Measurements from ENCODE around the gene CTSC.
"Not testable (repeated sequence)": the region's sequence is repeated elsewhere in the genome, so short reads cannot be mapped to it uniquely, and the experiment has no call there.

CTSC gene

GRCh38 chr11:88348870-88349269, 11.3 kb upstream of the CTSC start:
- no peak for DNase-seq

- DNase-seq = no peak
Observed at GRCh38 chr11:88345949-88346348, 8.4 kb upstream of the CTSC start.

- no peak for DNase-seq
Observed at GRCh38 chr11:88345408-88345807, 7.9 kb upstream of the CTSC start.

GRCh38 chr11:88344869-88345268, 7.3 kb upstream of the CTSC start:
- no peak for DNase-seq

DNA sequence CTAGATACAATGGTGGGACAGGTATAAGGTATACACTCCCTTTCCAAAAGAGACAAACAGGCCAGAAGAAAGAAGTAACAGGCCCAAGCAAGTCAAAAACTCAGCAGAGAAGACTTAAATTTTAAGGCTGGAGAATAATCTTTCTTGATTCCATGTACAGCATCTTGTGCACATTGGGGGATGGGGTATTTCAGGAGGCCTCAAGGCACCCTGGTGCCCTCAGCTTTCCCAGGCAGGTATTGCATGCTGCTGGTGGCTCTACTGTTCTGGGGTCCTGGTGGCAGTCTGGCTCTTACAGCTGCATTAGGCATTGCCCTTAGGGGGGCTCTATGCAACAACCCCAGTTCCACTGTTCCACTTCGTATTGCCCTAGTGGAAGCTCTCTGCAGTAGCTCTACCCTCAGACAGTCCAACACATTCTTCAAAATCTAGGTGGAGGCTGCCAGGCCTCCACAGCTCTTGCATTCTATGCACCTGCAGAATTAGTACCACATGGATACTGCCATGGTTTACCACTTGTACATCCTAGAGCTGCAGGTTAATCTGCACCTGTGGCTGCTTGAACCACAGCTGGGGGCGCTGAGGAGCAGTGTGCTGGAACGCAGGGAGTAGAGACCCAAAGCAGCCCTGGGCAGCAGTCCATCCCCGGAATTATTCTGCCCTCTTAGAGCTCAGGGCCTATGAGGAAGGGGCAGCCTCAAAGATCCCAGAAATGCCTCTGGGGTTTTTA, 4.2 kb upstream of the CTSC start:
- no peak for DNase-seq

DNA sequence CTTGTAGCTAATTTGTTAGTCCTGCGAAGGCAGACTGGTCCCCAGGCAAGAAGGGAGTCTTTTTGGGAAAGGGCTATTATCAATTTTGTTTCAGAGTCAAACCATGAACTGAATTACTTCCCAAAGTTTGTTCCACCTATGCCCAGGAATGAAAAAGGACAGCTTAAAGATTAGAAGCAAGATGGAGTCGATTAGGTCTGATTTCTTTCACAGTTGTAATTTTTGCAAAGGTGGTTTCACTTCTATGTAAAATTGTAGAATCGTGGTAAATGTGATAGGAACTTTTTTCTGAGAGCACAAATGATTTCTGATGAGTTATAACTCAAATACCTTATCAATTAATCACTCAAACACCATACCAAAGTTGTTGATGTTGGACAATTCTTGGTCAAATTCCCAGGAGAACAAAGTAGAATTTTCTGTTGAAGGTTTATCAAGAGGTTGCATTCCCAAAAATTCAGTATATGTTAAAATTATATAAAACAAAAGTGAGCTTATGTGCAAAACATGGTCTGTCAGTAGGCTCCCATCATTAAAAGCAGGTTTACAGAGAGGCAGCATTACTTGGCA, 2.9 kb upstream of the CTSC start:
- DNase-seq = no peak

DNA sequence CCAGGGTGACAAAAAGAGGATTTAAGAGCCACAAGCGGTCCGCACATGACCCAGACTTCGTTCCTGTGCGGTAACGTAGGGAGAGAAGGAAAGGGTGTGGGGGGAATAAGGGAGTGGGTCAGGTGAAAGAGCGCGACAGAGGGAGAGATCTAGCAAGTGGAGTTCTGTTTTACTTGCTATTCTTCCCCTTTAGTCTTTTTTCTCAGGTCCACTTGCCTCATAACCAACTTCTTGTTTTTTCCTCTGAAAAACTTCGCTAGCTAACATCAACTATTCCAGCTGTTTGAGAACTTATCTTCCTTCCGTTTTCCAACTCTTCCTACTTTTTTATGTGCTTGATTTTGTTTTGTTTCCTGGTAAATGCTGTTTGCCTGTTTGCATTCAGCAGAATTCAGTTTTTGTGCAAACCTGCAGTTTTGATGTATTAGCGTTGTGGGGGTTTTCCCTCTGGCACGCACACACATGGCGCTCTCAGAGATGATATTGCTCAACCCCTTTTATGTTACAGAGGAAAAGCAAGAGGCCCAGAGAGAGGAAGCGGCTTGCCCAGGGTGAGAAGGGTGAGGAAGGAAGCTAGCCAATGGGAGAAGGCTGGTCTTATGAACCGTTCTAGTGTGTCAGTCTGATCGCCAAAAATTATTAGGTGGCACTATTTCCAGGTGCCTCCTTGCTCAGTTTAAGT, 592 bp upstream of the CTSC start:
- DNase-seq = no peak

DNA sequence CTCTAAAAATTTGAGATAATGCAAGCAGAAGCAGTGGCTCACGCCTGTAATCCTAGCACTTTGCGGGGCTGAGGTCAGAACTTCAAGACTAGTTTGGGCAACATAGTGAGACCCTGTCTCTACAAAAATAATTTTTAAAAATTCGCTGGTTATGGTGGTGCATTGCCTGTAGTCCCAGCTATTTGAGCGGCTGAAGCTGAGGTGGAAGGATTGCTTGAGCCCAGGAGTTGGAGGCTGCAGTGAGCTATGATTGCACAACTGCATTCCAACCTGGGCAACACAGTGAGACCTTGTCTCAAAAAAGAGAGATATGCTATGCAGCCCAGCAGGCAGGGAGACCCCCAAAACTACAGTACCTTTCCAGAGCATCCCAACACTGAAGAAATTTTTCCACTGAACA, 2.3 kb downstream of the CTSC start:
- no peak for DNase-seq

GRCh38 chr11:88333862-88334261, 3.7 kb downstream of the CTSC start:
- DNase-seq = no peak

DNA sequence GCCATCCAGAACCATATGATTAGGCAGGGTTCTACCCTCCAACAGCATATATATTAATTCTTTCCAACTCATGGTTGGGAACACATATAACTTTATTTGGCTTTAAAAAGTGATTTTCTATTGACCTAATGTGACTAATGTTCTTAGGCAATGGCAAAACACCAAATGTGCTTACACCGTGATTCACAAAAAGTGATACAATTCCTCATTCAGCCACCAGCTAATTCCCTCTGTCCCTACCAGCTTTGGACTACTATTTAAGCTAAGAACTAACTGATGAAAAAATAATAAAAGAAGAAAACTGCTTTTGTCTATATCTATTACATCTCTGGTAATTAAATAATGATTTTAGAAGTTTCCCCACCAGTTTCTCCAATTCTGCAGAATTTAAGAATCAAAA, 4.7 kb downstream of the CTSC start:
- no peak for DNase-seq

GRCh38 chr11:88330826-88331428, 6.6 kb downstream of the CTSC start:
- DNase-seq = no peak

- no peak for DNase-seq
Observed at GRCh38 chr11:88329563-88330250, 7.8 kb downstream of the CTSC start.

DNA sequence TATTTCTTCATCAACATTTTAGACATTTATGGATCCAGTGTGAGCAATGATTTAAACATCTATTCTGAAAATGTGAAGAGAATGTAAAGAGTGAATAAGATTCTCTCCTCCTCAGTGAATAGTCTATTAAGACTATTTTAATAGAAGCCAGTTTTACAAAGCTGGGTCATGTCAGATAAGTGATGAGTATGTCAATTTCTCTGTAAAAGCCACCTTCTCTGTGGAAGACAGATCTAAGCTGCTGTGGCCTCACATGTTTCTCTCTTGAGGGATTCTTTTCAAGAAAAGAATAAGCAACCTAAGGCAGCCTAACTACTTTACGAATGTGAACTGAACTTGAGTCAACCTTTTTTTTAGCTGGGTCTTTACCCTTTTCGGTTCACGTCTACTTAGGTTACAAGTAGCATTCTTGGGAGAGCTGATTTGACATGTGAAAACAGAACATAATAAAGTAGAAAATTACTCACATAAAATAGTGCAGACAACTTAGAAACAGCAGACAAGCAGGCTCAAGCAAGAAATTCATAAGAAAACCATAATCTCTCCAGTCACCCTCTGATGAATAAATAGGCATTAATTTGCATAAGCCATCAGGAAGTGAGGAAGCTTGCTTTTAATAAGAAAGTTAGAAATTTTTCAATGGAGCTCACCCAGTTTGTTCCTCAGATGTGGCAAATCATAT, 9.9 kb downstream of the CTSC start:
- no peak for DNase-seq

DNA sequence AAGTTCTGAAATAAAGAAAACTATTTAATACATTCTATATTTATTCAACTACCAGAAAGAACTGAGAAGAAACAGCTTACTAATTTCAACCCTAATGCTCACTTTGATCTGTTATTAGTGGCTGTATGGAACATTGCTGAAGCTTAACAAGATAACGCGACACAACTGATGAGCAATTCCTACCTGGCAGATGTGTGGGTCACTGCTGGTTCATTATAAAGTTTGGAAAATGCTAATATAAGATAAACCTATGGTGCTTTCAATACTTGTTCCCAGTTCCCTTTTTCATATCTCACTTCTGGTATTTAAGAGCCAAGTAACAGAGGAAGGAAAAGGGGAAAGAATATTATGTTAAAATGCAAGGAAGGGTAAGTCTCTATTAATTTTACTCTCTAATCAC, 10.5 kb downstream of the CTSC start:
- no peak for DNase-seq

- DNase-seq = no peak
Observed at GRCh38 chr11:88326099-88326498, 11.4 kb downstream of the CTSC start.

DNA sequence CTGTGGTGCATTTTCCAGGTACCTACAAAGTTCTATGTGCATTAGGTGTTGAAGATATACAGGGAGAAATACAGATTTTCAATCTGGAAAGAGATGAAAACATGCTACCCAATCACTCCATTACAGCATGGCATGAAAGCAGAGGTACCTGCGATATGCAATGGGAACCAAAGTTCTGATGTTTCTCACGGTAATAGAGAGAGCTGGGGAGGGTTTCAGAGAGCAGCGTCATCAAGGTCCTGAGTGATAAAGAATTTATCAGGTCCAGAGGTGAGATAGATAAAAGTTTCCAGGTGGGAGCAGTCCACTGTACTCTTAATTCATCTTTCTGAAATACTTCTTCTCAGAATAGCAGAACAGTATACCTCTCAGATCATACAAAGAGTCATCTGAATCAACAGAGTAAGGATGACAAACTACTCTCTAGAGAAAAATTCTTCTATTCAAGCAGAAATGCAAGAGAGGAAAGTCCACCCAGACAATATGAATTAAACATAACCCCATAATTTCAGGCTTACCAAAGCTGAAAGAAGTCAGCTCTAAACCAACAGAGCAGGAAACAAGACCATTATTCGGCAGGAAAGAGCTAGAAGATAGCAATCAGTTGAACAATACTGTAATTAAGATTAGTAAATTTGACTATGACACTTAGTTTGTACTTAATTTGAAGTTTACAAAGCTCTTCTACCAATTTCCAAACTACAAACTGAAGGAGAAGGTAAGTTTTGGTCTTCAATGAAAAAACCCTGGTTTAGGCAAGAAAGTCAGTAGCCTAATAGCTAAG, 12.8 kb downstream of the CTSC start:
- no peak for DNase-seq

- DNase-seq = not testable (repeated sequence)
Observed at GRCh38 chr11:88322881-88323280, 14.7 kb downstream of the CTSC start.

GRCh38 chr11:88321412-88321811, 16.1 kb downstream of the CTSC start:
- DNase-seq = not testable (repeated sequence)

DNA sequence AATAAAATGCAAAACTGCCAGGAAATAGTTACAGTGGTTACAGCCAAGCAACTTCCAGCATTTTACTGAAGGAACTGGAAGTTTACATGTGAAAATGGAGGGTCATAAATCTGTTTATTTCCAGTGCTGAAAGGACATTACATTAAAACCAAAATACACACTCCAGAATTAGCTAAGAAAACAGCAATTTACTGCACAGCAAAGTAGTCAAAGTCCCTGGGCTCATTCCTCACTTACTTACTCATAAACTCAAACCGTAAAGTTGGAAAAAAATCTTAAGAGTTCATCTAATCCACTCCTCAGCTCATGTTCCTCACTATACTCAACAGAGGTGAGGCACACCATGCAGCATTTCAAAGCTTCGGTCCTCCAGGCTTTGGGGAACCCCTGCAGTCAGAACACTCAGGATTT, 17.4 kb downstream of the CTSC start:
- DNase-seq = no peak

- no peak for DNase-seq
Observed at GRCh38 chr11:88318017-88318416, 19.5 kb downstream of the CTSC start.

DNA sequence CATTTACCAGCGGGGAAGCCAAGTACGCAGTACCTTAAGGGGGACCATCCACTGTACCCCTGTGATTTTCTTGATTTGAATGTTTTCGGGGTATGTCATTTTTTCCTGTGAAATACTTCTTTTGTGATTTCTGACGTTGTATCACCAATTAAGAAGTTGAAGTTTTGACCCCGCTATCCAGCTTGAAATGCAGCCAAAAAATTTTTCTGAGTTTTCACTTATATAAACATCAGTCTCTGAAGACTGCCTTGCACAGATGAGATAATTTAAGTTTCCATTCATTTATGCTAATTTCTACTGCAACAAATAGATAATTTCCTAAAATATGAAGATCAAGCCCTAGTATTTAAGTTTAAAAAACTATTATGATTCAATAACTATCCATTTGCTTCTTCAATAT, 20.0 kb downstream of the CTSC start:
- no peak for DNase-seq

GRCh38 chr11:88315981-88316441, 21.5 kb downstream of the CTSC start:
- DNase-seq = no peak
